Sigmoid colon (tissue), 7 donors: Measurements from ENCODE around the gene RERG. TPM values are rescaled to one million over a fixed set of nuclear protein-coding genes. Genes with fewer than 3 reads are reported as not detected.
A peak's percentile ranks its signal among the peaks of the same experiment; 100 is the strongest.
"Not testable (repeated sequence)": the region's sequence is repeated elsewhere in the genome, so short reads cannot be mapped to it uniquely, and the experiment has no call there.

Source experiments
- DNase-seq: peaks from one replicate; pipeline ENCODE4 v3.0.0-alpha.2; 2019
- H3K27ac ChIP-seq, 4 donors: fragments of 200-600 bp; sonication (generic); one replicate each; pipeline ENCODE4 v1.5.1; 2016 to 2019; ENCODE audit warnings: mild to moderate bottlenecking in 1 of 4
- H3K27me3 ChIP-seq, 3 donors: fragments of 200-600 bp; sonication (generic); one replicate each; pipeline ENCODE4 v1.5.1; 2019; ENCODE audit warnings: mild to moderate bottlenecking in 1 of 3
- H3K36me3 ChIP-seq, 4 donors: fragments of 200-600 bp; sonication (generic); one replicate each; pipeline ENCODE4 v1.5.1; 2016 to 2019
- H3K4me1 ChIP-seq, 4 donors: fragments of 200-600 bp; sonication (generic); one replicate each; pipeline ENCODE4 v1.5.1; 2017 to 2019
- H3K4me3 ChIP-seq, 4 donors: fragments of 200-600 bp; sonication (generic); one replicate each; pipeline ENCODE4 v1.5.1; 2017 to 2019; ENCODE audit warnings: mild to moderate bottlenecking in 2 of 4, moderate library complexity in 1 of 4
- H3K9me3 ChIP-seq, 4 donors: fragments of 200-600 bp in 3 of 4; sonication (generic) in 3 of 4; one replicate each; pipeline versions ENCODE4 v1.5.1 to v1.6.1; 2013 to 2019
- CTCF ChIP-seq, 4 experiments: fragments of 450-650 bp in 3 of 4; fragments of 200-600 bp in 1 of 4; IDR thresholded peaks; one replicate each; pipeline ENCODE4 v1.5.1; 2016 to 2019; ENCODE audit warnings: antibody characterized with exemption in 4 of 4, mild to moderate bottlenecking in 3 of 4, moderate library complexity in 2 of 4
- EP300 ChIP-seq, 4 donors: sonication (generic); formaldehyde crosslinking; IDR thresholded peaks; one replicate each; pipeline ENCODE4 v1.6.1; 2017; ENCODE audit warnings: antibody characterized with exemption in 4 of 4
- POLR2A ChIP-seq, 2 donors: fragments of 450-650 bp; IDR thresholded peaks; one replicate each; pipeline ENCODE4 v1.6.1; 2016; ENCODE audit warnings: antibody characterized with exemption in 2 of 2, mild to moderate bottlenecking in 2 of 2, moderate library complexity in 2 of 2
- POLR2AphosphoS5 ChIP-seq, 4 donors: sonication (generic); formaldehyde crosslinking; IDR thresholded peaks; one replicate each; pipeline ENCODE4 v1.6.1; 2017; ENCODE audit warnings: antibody characterized with exemption in 4 of 4
- WGBS, 2 donors: extraction: QIAGEN DNeasy Blood & Tissue Kit; methylation state at CpG; one replicate each; pipeline ENCODE4 v1.1.7; 2013; 5-methylcytosine and 5-hydroxymethylcytosine counted together
- intact Hi-C: fragments of 100-400 bp; cut with DNase I; formaldehyde crosslinking; loops from one replicate; pipeline ENCODE4 v1.15.1; 2023
- polyA plus RNA-seq, 3 donors: library from polyadenylated mRNA; stranded (reverse); fragments of 200-250 nt; gene quantifications; one replicate each; pipeline ENCODE4 v1.2.3, GENCODE V29; 2013
- total RNA-seq, 4 donors: library from RNA; depleted of rRNA; stranded (reverse); fragments of >200 nt; gene quantifications; one replicate each; pipeline ENCODE4 v1.1.0, GENCODE V29; 2016
- donor health status: healthy with polysubstance abuse.
- donor health status: Bipolar disorder and iron deficiency.
- donor health status: healthy.

RERG gene
- total and polyA plus RNA-seq, 7 donors = 1.4 to 104 (median 69.9) TPM

- DNase-seq = no peak
- 91 to 95% methylated on average over 3 of the region's 3 CpGs for WGBS, 2 donors
- Histone ChIP-seq H3K4me3 (peak overlapping the region in 1 of 4 donors; percentile 11), H3K36me3 (peaks cover 0 to 8% (median 0%) of the 10 kb centered on the region in 4 donors), H3K4me1 (peaks cover 0 to 45% (median 26%) of the 10 kb centered on the region in 4 donors), H3K9me3 (no peaks in the 10 kb centered on the region), H3K27ac (peak overlapping the region in 3 of 4 donors; percentile 41 to 71 (median 64)), H3K27me3 (no peaks in the 10 kb centered on the region)
- intact Hi-C loops = no loop called here
- TF ChIP-seq POLR2AphosphoS5 (IDR thresholded peaks at IDR 0.05) (no peak), POLR2A (IDR thresholded peaks at IDR 0.05) (no peak), CTCF (IDR thresholded peaks at IDR 0.05) (no peak), EP300 (IDR thresholded peaks at IDR 0.05) (no peak)
Observed at GRCh38 chr12:15115434-15115833, 105.8 kb downstream of the RERG start.

DNA sequence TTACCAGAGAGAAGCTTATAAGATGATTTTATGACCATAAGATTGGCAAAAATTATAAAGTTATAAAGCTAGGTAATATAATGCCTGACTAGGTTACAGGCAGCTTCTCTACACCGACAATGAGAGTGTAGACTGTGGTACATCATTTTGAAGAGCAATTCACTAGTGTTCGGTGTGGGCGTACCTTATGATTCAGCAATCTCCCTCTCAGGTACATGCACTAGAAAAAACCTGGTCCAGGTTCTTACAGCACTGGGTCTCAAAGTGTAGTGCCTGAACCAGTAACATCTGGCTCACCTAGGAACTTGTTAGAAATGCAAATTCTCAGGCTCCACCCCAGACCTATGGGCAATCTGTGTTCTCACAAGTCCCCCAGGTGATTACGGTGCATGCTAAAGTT is 106.7 kb downstream of the RERG start:
- H3K9me3 ChIP-seq = no peaks in the 10 kb centered on the region
- TF ChIP-seq CTCF (IDR thresholded peaks at IDR 0.05) (no peak), POLR2A (IDR thresholded peaks at IDR 0.05) (no peak), EP300 (IDR thresholded peaks at IDR 0.05) (no peak), POLR2AphosphoS5 (IDR thresholded peaks at IDR 0.05) (no peak)
- no peak overlapping the region for H3K27ac ChIP-seq
- 81 to 93% methylated on average over 4 of the region's 4 CpGs for WGBS, 2 donors
- no peak overlapping the region for H3K4me3 ChIP-seq
- peaks cover 0 to 15% (median 0%) of the 10 kb centered on the region in 4 donors for H3K36me3 ChIP-seq
- peaks cover 0 to 36% (median 26%) of the 10 kb centered on the region in 4 donors for H3K4me1 ChIP-seq
- no peaks in the 10 kb centered on the region for H3K27me3 ChIP-seq
- DNase-seq = no peak
- intact Hi-C loops = no loop called here

- no peak for DNase-seq
- Histone ChIP-seq H3K36me3 (no peaks in the 10 kb centered on the region), H3K27ac (peak overlapping the region in 1 of 4 donors; percentile 11), H3K9me3 (peaks cover 0 to 1% (median 0%) of the 10 kb centered on the region in 4 donors), H3K27me3 (no peaks in the 10 kb centered on the region), H3K4me1 (peaks cover 0 to 19% (median 5%) of the 10 kb centered on the region in 4 donors), H3K4me3 (no peak overlapping the region)
- TF ChIP-seq POLR2A (IDR thresholded peaks at IDR 0.05) = no peak
- no peak for TF ChIP-seq EP300 (IDR thresholded peaks at IDR 0.05)
- TF ChIP-seq POLR2AphosphoS5 (IDR thresholded peaks at IDR 0.05) = no peak
- no peak for TF ChIP-seq CTCF (IDR thresholded peaks at IDR 0.05)
- 42 to 46% methylated on average over 1 of the region's 1 CpG for WGBS, 2 donors
- intact Hi-C loops = no loop called here
Observed at GRCh38 chr12:15092826-15093225, 128.4 kb downstream of the RERG start.

GRCh38 chr12:15090441-15090840 is 130.8 kb downstream of the RERG start:
- no peaks in the 10 kb centered on the region for H3K36me3 ChIP-seq
- intact Hi-C loops = no loop called here
- peaks cover 0 to 21% (median 5%) of the 10 kb centered on the region in 4 donors for H3K4me1 ChIP-seq
- no peak for DNase-seq
- no peak overlapping the region for H3K27ac ChIP-seq
- no peak for TF ChIP-seq CTCF (IDR thresholded peaks at IDR 0.05)
- TF ChIP-seq POLR2A (IDR thresholded peaks at IDR 0.05) = no peak
- TF ChIP-seq EP300 (IDR thresholded peaks at IDR 0.05) = no peak
- no peak for TF ChIP-seq POLR2AphosphoS5 (IDR thresholded peaks at IDR 0.05)
- H3K27me3 ChIP-seq = no peaks in the 10 kb centered on the region
- H3K4me3 ChIP-seq = no peak overlapping the region
- WGBS, 2 donors = 69 to 72% methylated on average over 2 of the region's 2 CpGs
- H3K9me3 ChIP-seq = peaks cover 0 to 1% (median 0%) of the 10 kb centered on the region in 4 donors

DNA sequence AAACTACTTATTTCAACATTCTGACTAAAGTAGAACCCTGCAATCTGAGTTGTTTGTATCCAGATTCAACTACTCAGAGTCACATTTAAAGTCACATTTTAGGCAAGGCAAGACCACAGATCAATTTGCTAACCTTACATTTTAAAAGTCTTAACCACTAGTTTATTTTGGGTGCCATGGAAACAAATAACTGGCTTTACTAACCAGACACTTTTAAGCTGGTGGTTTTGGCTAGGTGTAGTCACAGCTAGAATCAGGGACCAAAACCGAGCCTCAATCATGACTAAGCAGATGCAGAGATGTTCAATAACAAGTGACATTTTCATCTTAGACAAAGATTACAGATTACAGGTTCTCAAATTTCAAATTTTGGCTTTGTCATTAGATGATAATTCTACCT is 133.1 kb downstream of the RERG start:
- TF ChIP-seq CTCF (IDR thresholded peaks at IDR 0.05) (no peak), POLR2A (IDR thresholded peaks at IDR 0.05) (no peak), POLR2AphosphoS5 (IDR thresholded peaks at IDR 0.05) (no peak), EP300 (IDR thresholded peaks at IDR 0.05) (no peak)
- H3K9me3 ChIP-seq = peaks cover 0 to 1% (median 0%) of the 10 kb centered on the region in 4 donors
- peaks cover 0 to 20% (median 5%) of the 10 kb centered on the region in 4 donors for H3K4me1 ChIP-seq
- DNase-seq = no peak
- peak overlapping the region in 1 of 4 donors; percentile 3 for H3K27ac ChIP-seq
- 52 to 75% methylated on average over 1 of the region's 1 CpG for WGBS, 2 donors
- intact Hi-C loops = no loop called here
- H3K27me3 ChIP-seq = no peaks in the 10 kb centered on the region
- H3K36me3 ChIP-seq = no peaks in the 10 kb centered on the region
- H3K4me3 ChIP-seq = no peak overlapping the region

- H3K36me3 ChIP-seq, H3K9me3 ChIP-seq, H3K4me3 ChIP-seq, H3K27ac ChIP-seq, H3K27me3 ChIP-seq, DNase-seq, intact Hi-C loops, H3K4me1 ChIP-seq: not testable (repeated sequence)
- WGBS, 2 donors = 56 to 68% methylated on average over 2 of the region's 2 CpGs
Observed at GRCh38 chr12:15077751-15078150, 143.5 kb downstream of the RERG start.
